Epithelial cell of esophagus (primary cell): ENCODE measurements around the gene SLC26A6.

Experiments
- DNase-seq: peaks from one replicate; pipeline ENCODE4 v3.0.0; 2010; ENCODE audit warnings: low read depth
- H3K4me3 ChIP-seq: 2 replicates; pipeline ENCODE4 v1.5.1; 2011; ENCODE audit warnings: mild to moderate bottlenecking, low read length, control low read depth
- TF ChIP-seq, protein P1 (sequence below): IDR thresholded peaks from 2 replicates; pipeline ENCODE4 v1.5.1; 2011; ENCODE audit warnings: low read depth, mild to moderate bottlenecking, low read length, control low read depth, inconsistent platforms; ENCODE audit not compliant: insufficient read depth; ENCODE audit errors: missing control alignments

Gene SLC26A6

DNA sequence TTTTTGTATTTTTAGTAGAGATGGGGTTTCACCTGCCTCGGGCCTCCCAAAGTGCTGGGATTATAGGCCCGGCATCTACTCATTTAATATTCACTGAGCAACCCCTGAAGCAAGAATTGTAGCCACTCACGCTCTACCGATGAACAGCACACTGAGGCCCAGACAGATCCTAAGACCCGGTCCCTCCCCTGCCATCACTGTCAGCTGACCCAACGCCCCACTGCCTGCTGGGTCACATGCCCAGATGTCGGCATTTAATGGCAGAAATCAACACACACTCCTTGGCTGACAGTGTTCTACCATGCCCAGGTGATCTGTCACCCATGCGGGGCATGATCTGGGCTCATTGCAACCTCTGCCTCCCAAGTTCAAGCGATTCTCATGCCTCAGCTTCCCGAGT, 10.5 kb downstream of the SLC26A6 start:
- no peak for DNase-seq
- TF ChIP-seq, protein P1, sequence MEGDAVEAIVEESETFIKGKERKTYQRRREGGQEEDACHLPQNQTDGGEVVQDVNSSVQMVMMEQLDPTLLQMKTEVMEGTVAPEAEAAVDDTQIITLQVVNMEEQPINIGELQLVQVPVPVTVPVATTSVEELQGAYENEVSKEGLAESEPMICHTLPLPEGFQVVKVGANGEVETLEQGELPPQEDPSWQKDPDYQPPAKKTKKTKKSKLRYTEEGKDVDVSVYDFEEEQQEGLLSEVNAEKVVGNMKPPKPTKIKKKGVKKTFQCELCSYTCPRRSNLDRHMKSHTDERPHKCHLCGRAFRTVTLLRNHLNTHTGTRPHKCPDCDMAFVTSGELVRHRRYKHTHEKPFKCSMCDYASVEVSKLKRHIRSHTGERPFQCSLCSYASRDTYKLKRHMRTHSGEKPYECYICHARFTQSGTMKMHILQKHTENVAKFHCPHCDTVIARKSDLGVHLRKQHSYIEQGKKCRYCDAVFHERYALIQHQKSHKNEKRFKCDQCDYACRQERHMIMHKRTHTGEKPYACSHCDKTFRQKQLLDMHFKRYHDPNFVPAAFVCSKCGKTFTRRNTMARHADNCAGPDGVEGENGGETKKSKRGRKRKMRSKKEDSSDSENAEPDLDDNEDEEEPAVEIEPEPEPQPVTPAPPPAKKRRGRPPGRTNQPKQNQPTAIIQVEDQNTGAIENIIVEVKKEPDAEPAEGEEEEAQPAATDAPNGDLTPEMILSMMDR, result no peak
- H3K4me3 ChIP-seq, result no peak overlapping the region

DNA sequence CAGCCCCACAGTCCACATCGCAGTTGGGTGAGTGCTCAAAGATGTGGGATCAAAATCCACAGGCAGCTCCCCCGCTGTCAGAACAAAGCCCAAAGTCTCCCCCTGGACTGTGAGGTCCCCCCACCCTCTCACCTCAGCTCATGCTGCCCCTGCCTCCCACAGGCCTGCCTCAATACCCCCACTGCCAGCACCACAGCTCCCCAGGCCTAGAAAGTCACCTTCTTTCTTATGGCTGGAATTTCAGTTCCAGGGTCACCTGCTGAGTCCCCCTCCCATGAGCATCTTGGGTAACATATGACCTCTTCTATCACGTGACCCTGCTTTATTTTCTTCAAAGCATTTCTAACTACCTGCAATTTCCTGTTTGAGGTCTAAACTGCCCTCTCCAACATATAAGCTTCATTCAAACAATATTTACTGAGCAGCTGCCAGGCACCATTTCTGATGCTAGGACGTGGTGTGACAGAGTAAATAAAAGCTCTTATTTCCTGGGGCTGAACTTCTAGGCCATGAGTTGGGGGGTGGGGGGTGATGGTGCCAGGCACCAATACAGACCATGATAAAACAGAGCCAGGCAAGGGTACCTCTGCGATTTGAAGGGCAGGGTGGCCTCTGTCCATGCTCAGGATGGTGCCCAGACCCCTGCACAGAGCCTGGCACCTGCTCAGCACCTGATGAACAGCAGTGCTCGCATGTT, 11.3 kb downstream of the SLC26A6 start:
- TF ChIP-seq, protein P1, result no peak
- H3K4me3 ChIP-seq, result no peak overlapping the region
- DNase-seq, result no peak

DNA sequence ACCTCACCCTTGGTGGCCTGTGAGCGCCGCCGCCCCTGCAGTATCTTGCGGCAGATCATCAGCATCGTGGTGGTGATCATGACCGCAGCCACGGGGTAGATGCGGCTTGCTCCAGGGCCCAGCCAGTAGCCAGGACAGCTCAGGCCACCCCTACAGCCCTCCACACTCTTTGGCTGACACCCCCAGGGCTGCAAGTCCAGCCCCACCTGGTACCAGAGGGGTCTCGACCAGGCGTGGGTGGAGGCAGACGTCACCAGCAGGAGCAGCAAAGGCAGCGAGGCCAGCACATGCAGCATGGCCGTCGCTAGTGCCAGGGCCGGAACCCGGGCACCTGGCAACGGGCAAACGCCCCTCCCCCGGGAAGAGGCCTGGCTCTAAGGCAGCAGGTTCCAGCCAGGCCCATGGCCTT, 13.8 kb downstream of the SLC26A6 start, which contains the start of gene TMEM89:
TMEM89 (minus strand) TSS at position 309 of the 409 bp plus-strand sequence; CDS start at position 296, 13 bp downstream.
- H3K4me3 ChIP-seq, result no peak within 1 kb of the TSS
- TF ChIP-seq, protein P1, result no peak
- no peak for DNase-seq

DNA sequence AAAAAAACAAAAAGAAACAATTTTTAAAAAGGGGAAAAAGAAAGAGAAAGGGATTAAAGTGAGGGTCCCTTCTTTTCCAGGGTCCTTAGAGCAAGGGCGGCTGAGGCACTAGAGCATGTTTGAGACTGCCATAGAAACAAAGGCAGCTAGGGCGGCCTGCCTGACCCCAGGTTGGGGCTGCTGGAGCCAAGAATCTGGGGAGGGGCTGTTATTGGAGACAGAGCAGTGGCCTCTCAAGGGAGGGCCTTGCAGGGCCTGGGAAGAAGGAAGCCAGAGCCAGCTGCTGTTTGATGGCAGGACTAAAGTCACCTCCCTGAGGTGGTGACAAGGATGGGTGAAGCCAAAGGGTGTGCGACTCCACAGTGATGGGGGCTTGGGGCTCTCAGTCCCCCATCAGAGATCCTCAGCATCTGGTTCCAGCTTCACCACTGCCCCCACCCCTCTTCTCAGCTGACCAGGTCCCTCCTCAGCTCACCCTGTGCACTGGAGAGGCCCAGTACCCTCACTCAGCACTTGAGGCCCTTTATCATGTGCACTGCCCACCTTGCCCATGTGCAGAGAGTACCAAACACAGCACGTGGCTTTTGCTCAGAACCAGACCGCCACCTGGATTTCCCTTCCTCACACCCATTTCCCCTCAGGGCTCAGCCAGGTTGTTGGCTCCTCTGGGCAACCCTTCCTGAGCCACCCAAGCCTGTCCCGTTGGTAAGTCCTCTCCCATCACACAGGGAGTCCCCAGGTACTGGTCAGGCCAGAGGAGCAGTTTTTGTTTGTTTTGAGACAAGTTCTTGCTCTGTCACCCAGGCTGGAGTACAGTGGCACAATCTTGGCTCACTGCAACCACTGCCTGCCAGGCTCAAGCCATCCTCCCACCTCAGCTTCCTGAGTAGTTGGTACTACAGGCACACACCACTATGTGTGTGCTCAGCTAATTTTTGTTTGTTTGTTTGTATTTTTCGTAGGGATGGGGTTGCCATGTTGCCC, 15.4 kb downstream of the SLC26A6 start:
- TF ChIP-seq, protein P1, result no peak
- H3K4me3 ChIP-seq, result no peak overlapping the region
- DNase-seq, result no peak

DNA sequence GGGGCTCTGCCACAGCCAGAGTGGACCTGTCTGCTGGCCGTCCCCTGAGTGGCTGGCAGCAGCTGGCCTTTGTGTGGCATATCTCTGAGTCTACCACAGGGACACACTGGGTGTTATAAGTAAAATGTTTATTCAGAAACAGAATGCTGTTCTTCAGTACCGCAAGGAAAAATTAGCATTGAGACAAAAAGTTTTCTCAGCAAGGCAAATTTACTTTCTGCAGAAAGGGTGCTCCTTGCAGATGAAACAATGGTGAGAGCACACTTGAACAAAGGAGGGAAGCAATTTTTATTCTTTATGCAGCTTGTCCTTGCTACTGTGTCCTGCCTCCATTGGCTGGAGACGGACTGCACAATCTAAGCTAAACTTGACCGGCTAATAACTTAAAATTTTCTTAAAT, 17.7 kb downstream of the SLC26A6 start:
- no peak for DNase-seq
- TF ChIP-seq, protein P1, result no peak
- H3K4me3 ChIP-seq, result no peak overlapping the region

DNA sequence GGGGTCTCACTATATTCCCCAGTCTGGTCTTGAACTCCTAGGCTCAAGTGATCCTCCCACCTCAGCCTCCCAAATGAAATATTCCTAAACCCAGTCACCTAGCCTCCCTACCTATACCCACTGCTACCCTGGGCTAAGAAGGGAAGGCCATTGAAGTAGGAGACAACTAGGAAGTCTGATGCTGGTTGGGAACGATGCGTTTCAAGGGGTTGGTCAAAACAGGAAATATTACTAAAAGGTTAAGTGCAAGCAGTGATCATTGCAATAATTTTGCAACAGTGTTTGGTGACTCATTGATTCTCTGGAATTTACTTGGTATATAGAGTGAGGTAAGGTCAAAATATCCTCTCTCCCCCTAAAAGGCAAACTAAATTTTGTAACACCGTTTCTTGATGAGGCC, 21.2 kb downstream of the SLC26A6 start:
- no peak overlapping the region for H3K4me3 ChIP-seq
- peak; percentile 87 for DNase-seq
- TF ChIP-seq, protein P1, result no peak
